ENCODE results near the gene SNX2. TPM values are rescaled to one million over a fixed set of nuclear protein-coding genes. Genes with fewer than 3 reads are reported as not detected.

The SNX2 gene
- total RNA-seq, 1 donor from 2014 or later, result 120 TPM

- Histone ChIP-seq H3K9me3 (no peaks in the 10 kb centered on the region), H3K4me3 (no peak overlapping the region), H3K27ac (no peak overlapping the region), H3K36me3 (no peaks in the 10 kb centered on the region), H3K27me3 (ENCODE audit: low read depth) (no peaks in the 10 kb centered on the region), H3K4me1 (peaks cover 25% of the 10 kb centered on the region)
- DNase-seq (no peak), ATAC-seq (no peak)
- intact Hi-C loops (cut with DNase I), result no loop called here
- no peak for TF ChIP-seq CTCF (IDR thresholded peaks at IDR 0.05)
Observed at GRCh38 chr5:122773619-122774018, 1.3 kb upstream of the SNX2 start.

- Histone ChIP-seq H3K4me3 (peak overlapping the region; percentile 92), H3K9me3 (no peaks in the 10 kb centered on the region), H3K4me1 (peaks cover 31% of the 10 kb centered on the region), H3K36me3 (no peaks in the 10 kb centered on the region), H3K27me3 (ENCODE audit: low read depth) (no peaks in the 10 kb centered on the region), H3K27ac (peak overlapping the region; percentile 93)
- TF ChIP-seq CTCF (IDR thresholded peaks at IDR 0.05), result no peak
- DNase-seq (no peak), ATAC-seq (peak; percentile 36 to 37)
- intact Hi-C loops (cut with DNase I), result no loop called here
Observed at GRCh38 chr5:122774519-122774860, 390 bp upstream of the SNX2 start.

DNA sequence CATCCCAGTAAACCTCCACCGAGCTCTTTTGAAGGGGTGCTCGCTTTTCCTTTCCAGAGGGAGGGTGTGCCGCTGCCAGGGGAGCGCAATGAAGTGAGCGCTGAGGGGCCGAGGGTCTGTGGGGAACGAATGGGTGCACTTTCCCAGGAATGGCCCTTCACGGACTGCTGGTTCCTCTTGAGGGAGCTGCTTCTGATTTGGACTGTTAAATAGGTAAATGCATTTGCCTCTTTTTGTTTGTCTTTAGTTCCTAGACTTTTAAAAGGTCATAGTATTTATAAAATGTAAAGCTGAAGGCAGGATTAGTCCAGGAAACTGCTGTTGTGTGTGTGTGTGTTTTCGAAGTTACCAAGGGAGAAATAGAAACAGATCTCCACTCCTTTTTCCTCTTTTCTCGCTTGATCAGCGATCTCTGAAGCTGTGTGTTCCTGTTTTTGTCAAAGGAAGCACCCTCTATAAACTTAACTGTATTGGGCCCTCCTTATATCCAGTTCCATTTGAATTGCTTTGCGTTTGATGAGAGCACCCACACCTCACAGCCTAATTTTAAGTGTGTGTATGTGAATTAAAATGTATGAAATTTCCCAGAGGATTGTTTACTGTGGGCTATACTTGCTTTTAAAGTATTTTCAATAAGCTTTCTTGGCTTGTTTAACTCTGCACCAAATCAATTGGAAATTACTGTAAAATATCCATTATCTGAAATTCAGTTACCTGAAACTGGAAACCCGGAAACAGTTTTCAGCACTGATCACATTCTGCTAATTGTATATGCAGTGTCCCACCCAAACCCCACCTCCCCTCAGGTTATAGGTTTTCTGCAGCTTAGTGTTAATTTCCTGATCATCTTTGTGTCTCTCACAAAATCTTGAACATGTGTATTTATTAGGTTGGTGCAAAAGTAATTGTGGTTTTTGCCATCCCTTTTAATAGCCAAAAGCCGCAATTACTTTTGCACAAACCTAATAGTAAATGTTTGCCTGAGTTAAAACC is 966 bp downstream of the SNX2 start:
- Histone ChIP-seq H3K4me1 (peaks cover 36% of the 10 kb centered on the region), H3K27me3 (ENCODE audit: low read depth) (no peaks in the 10 kb centered on the region), H3K4me3 (peak overlapping the region; percentile 92), H3K36me3 (no peaks in the 10 kb centered on the region), H3K9me3 (no peaks in the 10 kb centered on the region), H3K27ac (peak overlapping the region; percentile 93)
- ATAC-seq (peak; percentile 26 to 45), DNase-seq (no peak)
- intact Hi-C loops (cut with DNase I), result no loop called here
- no peak for TF ChIP-seq CTCF (IDR thresholded peaks at IDR 0.05)

DNA sequence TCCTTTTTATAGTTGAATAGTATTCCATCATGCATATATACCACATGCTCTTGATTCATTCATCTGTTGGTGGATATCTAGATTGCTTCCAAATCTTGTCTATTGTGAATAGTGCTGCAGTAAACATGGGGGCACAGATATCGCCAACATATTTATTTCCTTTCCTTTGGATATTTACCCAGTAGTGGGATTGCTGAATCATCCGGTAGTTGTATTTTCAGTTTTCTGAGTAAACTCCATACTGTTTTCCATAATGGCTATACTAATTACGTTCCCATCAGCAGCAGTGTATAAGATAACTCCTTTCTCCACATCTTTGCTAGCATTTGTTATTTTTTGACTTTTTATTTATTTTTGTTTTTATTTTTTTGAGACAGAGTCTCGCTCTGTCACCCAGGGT is 3.3 kb downstream of the SNX2 start:
- Histone ChIP-seq H3K4me3 (no peak overlapping the region), H3K27ac (no peak overlapping the region), H3K4me1 (peaks cover 36% of the 10 kb centered on the region), H3K36me3 (no peaks in the 10 kb centered on the region), H3K9me3 (no peaks in the 10 kb centered on the region), H3K27me3 (ENCODE audit: low read depth) (no peaks in the 10 kb centered on the region)
- intact Hi-C loops (cut with DNase I), result no loop called here
- DNase-seq, result no peak
- no peak for TF ChIP-seq CTCF (IDR thresholded peaks at IDR 0.05)
- ATAC-seq, result no peak

- intact Hi-C loops (cut with DNase I), result no loop called here
- Histone ChIP-seq H3K4me1 (peaks cover 36% of the 10 kb centered on the region), H3K27ac (no peak overlapping the region), H3K27me3 (ENCODE audit: low read depth) (no peaks in the 10 kb centered on the region), H3K9me3 (no peaks in the 10 kb centered on the region), H3K36me3 (no peaks in the 10 kb centered on the region), H3K4me3 (no peak overlapping the region)
- DNase-seq, result no peak
- ATAC-seq, result no peak
- no peak for TF ChIP-seq CTCF (IDR thresholded peaks at IDR 0.05)
Observed at GRCh38 chr5:122779451-122779850, 4.6 kb downstream of the SNX2 start.
